Osteoblast (primary cell): ENCODE results near the gene MRPL19. TPM values are rescaled to one million over a fixed set of nuclear protein-coding genes. Genes with fewer than 3 reads are reported as not detected.

Experiments
- DNase-seq: peaks from one replicate; pipeline ENCODE4 v3.0.0; 2011; ENCODE audit warnings: low spot score, mixed read lengths; ENCODE audit not compliant: insufficient read length; ENCODE audit errors: missing footprints
- H2AFZ ChIP-seq: 2 replicates; pipeline ENCODE4 v1.6.0; 2011; ENCODE audit warnings: mild to moderate bottlenecking, low read length
- H3K27ac ChIP-seq: 2 replicates; pipeline ENCODE4 v1.5.1; 2011; ENCODE audit warnings: mild to moderate bottlenecking, low read depth, low read length, moderate library complexity
- H3K27me3 ChIP-seq: 2 replicates; pipeline ENCODE4 v1.6.0; 2012; ENCODE audit warnings: mild to moderate bottlenecking, control low read depth, inconsistent platforms, low read length, moderate library complexity; ENCODE audit not compliant: insufficient read depth
- H3K36me3 ChIP-seq: 2 replicates; pipeline ENCODE4 v1.5.1; 2011; ENCODE audit warnings: mild to moderate bottlenecking, low read length, control low read depth, moderate library complexity; ENCODE audit not compliant: insufficient read depth
- H3K4me1 ChIP-seq: 2 replicates; pipeline ENCODE4 v1.5.1; 2011; ENCODE audit warnings: mild to moderate bottlenecking, low read length, control low read depth, moderate library complexity; ENCODE audit not compliant: insufficient read depth
- H3K4me2 ChIP-seq: 2 replicates; pipeline ENCODE4 v1.6.0; 2011; ENCODE audit warnings: mild to moderate bottlenecking, low read length; ENCODE audit not compliant: insufficient read depth
- H3K4me3 ChIP-seq: fragments of 200-600 bp; sonication (generic); 3 replicates; pipeline ENCODE4 v1.5.1; 2012; ENCODE audit warnings: mild to moderate bottlenecking, low read length, inconsistent platforms; ENCODE audit not compliant: insufficient read depth
- H3K79me2 ChIP-seq: 2 replicates; pipeline ENCODE4 v1.6.0; 2012; ENCODE audit warnings: mild to moderate bottlenecking, low read length, control low read depth, inconsistent platforms; ENCODE audit not compliant: insufficient read depth
- H3K9me3 ChIP-seq: 2 replicates; pipeline ENCODE4 v1.5.1; 2011; ENCODE audit warnings: low read depth, low read length, control low read depth
- H4K20me1 ChIP-seq: 2 replicates; pipeline ENCODE4 v1.6.0; 2012; ENCODE audit warnings: mild to moderate bottlenecking, low read length, control low read depth; ENCODE audit not compliant: insufficient read depth
- CTCF ChIP-seq: IDR thresholded peaks from 2 replicates; pipeline ENCODE4 v1.5.1; 2011; ENCODE audit warnings: mild to moderate bottlenecking, low read depth, low read length, moderate library complexity; ENCODE audit errors: extremely low read depth
- total RNA-seq: library from RNA; depleted of rRNA; stranded (reverse); fragments of >200 nt; gene quantifications from 2 replicates; pipeline ENCODE4 v1.2.3, GENCODE V29; 2012

MRPL19 gene
- total RNA-seq, 1 donor = 35.8 TPM

GRCh38 chr2:75605770-75606529 is 40.6 kb upstream of the MRPL19 start:
- no peak overlapping the region for H2AFZ ChIP-seq

DNA sequence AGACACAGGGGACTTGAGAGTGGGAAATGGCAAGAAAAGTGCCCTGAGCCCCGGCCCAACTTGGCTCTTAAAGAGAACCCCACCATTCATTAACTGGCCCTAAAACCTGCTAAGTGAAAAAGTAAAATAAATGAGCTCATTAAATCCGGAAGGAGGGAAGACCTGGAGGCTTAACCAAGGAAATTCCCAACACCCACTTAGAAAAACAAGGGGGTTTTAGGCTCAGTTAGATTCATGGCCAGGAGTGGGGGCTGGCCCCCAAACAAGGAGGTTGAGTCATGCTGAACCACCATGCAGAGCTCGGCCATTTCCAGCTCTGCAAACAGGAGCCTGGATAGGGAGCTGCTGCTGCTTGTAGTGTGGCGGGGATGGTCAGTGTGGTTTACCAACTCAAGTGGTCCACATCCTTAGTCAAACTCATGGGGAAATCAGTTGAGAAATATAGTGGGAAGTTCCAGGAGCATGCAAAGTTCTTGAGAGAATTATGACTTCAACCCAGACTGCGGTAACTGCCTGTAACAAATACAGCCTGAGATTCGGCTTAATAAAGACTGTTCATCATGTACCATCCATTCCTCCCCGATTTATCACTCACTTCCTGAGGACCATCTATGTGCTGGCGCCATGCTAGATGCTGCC is 39.7 kb upstream of the MRPL19 start:
- peak overlapping the region; percentile 21 for H2AFZ ChIP-seq
- peak; percentile 88 for DNase-seq
- no peak for TF ChIP-seq CTCF

More at GRCh38 chr2:75605770-75606529, 40.6 kb upstream of the MRPL19 start:
- peak overlapping the region; percentile 37 for H3K4me3 ChIP-seq
- peaks cover 69% of the 10 kb centered on the region for H3K4me1 ChIP-seq
- no peaks in the 10 kb centered on the region for H3K27me3 ChIP-seq
- peak; percentile 82 for DNase-seq
- peak overlapping the region; percentile 97 for H3K27ac ChIP-seq
- no peaks in the 10 kb centered on the region for H4K20me1 ChIP-seq
- peak; percentile 56 for TF ChIP-seq CTCF
- no peaks in the 10 kb centered on the region for H3K36me3 ChIP-seq
- H3K4me2 ChIP-seq = peak overlapping the region; percentile 81
- H3K79me2 ChIP-seq = no peaks in the 10 kb centered on the region
- H3K9me3 ChIP-seq = no peaks in the 10 kb centered on the region

DNA sequence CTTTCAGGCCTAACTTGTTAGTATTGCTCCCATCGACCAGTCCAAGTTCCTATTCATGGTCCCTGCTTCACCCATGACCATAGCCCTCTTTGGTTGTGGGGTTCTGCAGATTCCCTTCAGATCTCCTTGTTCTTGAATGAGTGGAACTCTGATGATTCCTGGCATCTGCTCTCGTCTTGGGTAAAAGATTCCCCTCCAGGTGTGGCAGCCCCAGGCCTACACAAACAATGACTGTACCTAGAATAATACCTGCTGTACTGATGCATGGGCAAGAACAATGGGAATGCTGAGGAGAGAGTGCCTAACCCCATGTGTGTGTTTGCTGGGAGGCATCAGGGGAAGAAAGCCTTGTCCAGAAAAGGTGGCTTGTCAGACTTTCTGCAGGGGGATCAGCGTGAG is 39.2 kb upstream of the MRPL19 start:
- Histone ChIP-seq H3K27ac (peak overlapping the region; percentile 97), H3K4me2 (peak overlapping the region; percentile 81), H3K4me3 (no peak overlapping the region), H2AFZ (peak overlapping the region; percentile 21), H3K9me3 (no peaks in the 10 kb centered on the region), H4K20me1 (no peaks in the 10 kb centered on the region), H3K36me3 (no peaks in the 10 kb centered on the region), H3K27me3 (no peaks in the 10 kb centered on the region), H3K4me1 (peaks cover 65% of the 10 kb centered on the region), H3K79me2 (no peaks in the 10 kb centered on the region)
- TF ChIP-seq CTCF = no peak
- no peak for DNase-seq

More for the DNA sequence above, 39.7 kb upstream of the MRPL19 start:
- Histone ChIP-seq H4K20me1 (no peaks in the 10 kb centered on the region), H3K9me3 (no peaks in the 10 kb centered on the region), H3K27ac (peak overlapping the region; percentile 97), H3K79me2 (no peaks in the 10 kb centered on the region), H3K27me3 (no peaks in the 10 kb centered on the region), H3K4me1 (peaks cover 69% of the 10 kb centered on the region), H3K4me2 (peak overlapping the region; percentile 81), H3K36me3 (no peaks in the 10 kb centered on the region), H3K4me3 (peak overlapping the region; percentile 37)

GRCh38 chr2:75607988-75608683 is 38.4 kb upstream of the MRPL19 start:
- H3K4me1 ChIP-seq = peaks cover 58% of the 10 kb centered on the region
- peak; percentile 73 for DNase-seq

More at GRCh38 chr2:75607988-75608683, 38.4 kb upstream of the MRPL19 start:
- H3K9me3 ChIP-seq = no peaks in the 10 kb centered on the region
- no peaks in the 10 kb centered on the region for H3K27me3 ChIP-seq
- H3K4me2 ChIP-seq = peak overlapping the region; percentile 79
- H4K20me1 ChIP-seq = no peaks in the 10 kb centered on the region
- H3K27ac ChIP-seq = peak overlapping the region; percentile 97
- H2AFZ ChIP-seq = peak overlapping the region; percentile 85
- H3K4me3 ChIP-seq = no peak overlapping the region
- TF ChIP-seq CTCF = no peak
- no peaks in the 10 kb centered on the region for H3K79me2 ChIP-seq
- no peaks in the 10 kb centered on the region for H3K36me3 ChIP-seq
